ENCODE results near the gene ABCG4.

The ABCG4 gene

GRCh38 chr11:119144825-119145486 lies 3.9 kb upstream of the ABCG4 start:
- H3K4me3 ChIP-seq (ENCODE audit: low read length): no peak overlapping the region
- peaks cover 30% of the 10 kb centered on the region for H3K27me3 ChIP-seq (replicated peaks; ENCODE audit: control insufficient read depth, insufficient read depth, low read length)
- DNase-seq (ENCODE audit: low read depth): peak; percentile 86
- H3K36me3 ChIP-seq (ENCODE audit: control insufficient read depth, insufficient read depth, low read length, severe bottlenecking): no peaks in the 10 kb centered on the region
- peaks cover 3% of the 10 kb centered on the region for H3K4me1 ChIP-seq (ENCODE audit: control insufficient read depth, insufficient read depth, low read length)
- H3K9me3 ChIP-seq (ENCODE audit: control insufficient read depth, low read length): no peaks in the 10 kb centered on the region
- H3K9ac ChIP-seq (ENCODE audit: low read length): no peak overlapping the region

GRCh38 chr11:119145551-119145950 lies 3.3 kb upstream of the ABCG4 start:
- peaks cover 3% of the 10 kb centered on the region for H3K4me1 ChIP-seq (ENCODE audit: control insufficient read depth, insufficient read depth, low read length)
- H3K36me3 ChIP-seq (ENCODE audit: control insufficient read depth, insufficient read depth, low read length, severe bottlenecking): no peaks in the 10 kb centered on the region
- no peak for DNase-seq (ENCODE audit: low read depth)
- no peaks in the 10 kb centered on the region for H3K9me3 ChIP-seq (ENCODE audit: control insufficient read depth, low read length)
- no peak overlapping the region for H3K4me3 ChIP-seq (ENCODE audit: low read length)
- H3K9ac ChIP-seq (ENCODE audit: low read length): no peak overlapping the region
- peaks cover 36% of the 10 kb centered on the region for H3K27me3 ChIP-seq (replicated peaks; ENCODE audit: control insufficient read depth, insufficient read depth, low read length)

GRCh38 chr11:119147604-119148333 lies 1.1 kb upstream of the ABCG4 start:
- Histone ChIP-seq H3K4me1 (ENCODE audit: control insufficient read depth, insufficient read depth, low read length) (peaks cover 3% of the 10 kb centered on the region), H3K9me3 (ENCODE audit: control insufficient read depth, low read length) (no peaks in the 10 kb centered on the region), H3K9ac (ENCODE audit: low read length) (no peak overlapping the region), H3K36me3 (ENCODE audit: control insufficient read depth, insufficient read depth, low read length, severe bottlenecking) (no peaks in the 10 kb centered on the region), H3K4me3 (ENCODE audit: low read length) (no peak overlapping the region), H3K27me3 (replicated peaks; ENCODE audit: control insufficient read depth, insufficient read depth, low read length) (peaks cover 51% of the 10 kb centered on the region)
- no peak for DNase-seq (ENCODE audit: low read depth)

GRCh38 chr11:119148720-119149017 lies 183 bp upstream of the ABCG4 start:
- H3K9ac ChIP-seq (ENCODE audit: low read length): peak overlapping the region; percentile 45
- H3K4me3 ChIP-seq (ENCODE audit: low read length): peak overlapping the region; percentile 79
- peaks cover 3% of the 10 kb centered on the region for H3K4me1 ChIP-seq (ENCODE audit: control insufficient read depth, insufficient read depth, low read length)
- H3K36me3 ChIP-seq (ENCODE audit: control insufficient read depth, insufficient read depth, low read length, severe bottlenecking): no peaks in the 10 kb centered on the region
- no peak for DNase-seq (ENCODE audit: low read depth)
- no peaks in the 10 kb centered on the region for H3K9me3 ChIP-seq (ENCODE audit: control insufficient read depth, low read length)
- H3K27me3 ChIP-seq (replicated peaks; ENCODE audit: control insufficient read depth, insufficient read depth, low read length): peaks cover 59% of the 10 kb centered on the region

- peaks cover 69% of the 10 kb centered on the region for H3K27me3 ChIP-seq (replicated peaks; ENCODE audit: control insufficient read depth, insufficient read depth, low read length)
- no peak for DNase-seq (ENCODE audit: low read depth)
- H3K9me3 ChIP-seq (ENCODE audit: control insufficient read depth, low read length): no peaks in the 10 kb centered on the region
- H3K4me1 ChIP-seq (ENCODE audit: control insufficient read depth, insufficient read depth, low read length): peaks cover 3% of the 10 kb centered on the region
- no peaks in the 10 kb centered on the region for H3K36me3 ChIP-seq (ENCODE audit: control insufficient read depth, insufficient read depth, low read length, severe bottlenecking)
- H3K9ac ChIP-seq (ENCODE audit: low read length): no peak overlapping the region
- no peak overlapping the region for H3K4me3 ChIP-seq (ENCODE audit: low read length)
Measured at GRCh38 chr11:119149786-119150275, 979 bp downstream of the ABCG4 start.

- Histone ChIP-seq H3K9me3 (ENCODE audit: control insufficient read depth, low read length) (no peaks in the 10 kb centered on the region), H3K36me3 (ENCODE audit: control insufficient read depth, insufficient read depth, low read length, severe bottlenecking) (no peaks in the 10 kb centered on the region), H3K4me1 (ENCODE audit: control insufficient read depth, insufficient read depth, low read length) (peaks cover 3% of the 10 kb centered on the region), H3K4me3 (ENCODE audit: low read length) (no peak overlapping the region), H3K27me3 (replicated peaks; ENCODE audit: control insufficient read depth, insufficient read depth, low read length) (peaks cover 72% of the 10 kb centered on the region), H3K9ac (ENCODE audit: low read length) (no peak overlapping the region)
- no peak for DNase-seq (ENCODE audit: low read depth)
Measured at GRCh38 chr11:119152043-119152442, 3.2 kb downstream of the ABCG4 start.

GRCh38 chr11:119152604-119153003 lies 3.8 kb downstream of the ABCG4 start:
- DNase-seq (ENCODE audit: low read depth): no peak
- peaks cover 70% of the 10 kb centered on the region for H3K27me3 ChIP-seq (replicated peaks; ENCODE audit: control insufficient read depth, insufficient read depth, low read length)

GRCh38 chr11:119153049-119153818 lies 4.4 kb downstream of the ABCG4 start:
- Histone ChIP-seq H3K27me3 (replicated peaks; ENCODE audit: control insufficient read depth, insufficient read depth, low read length) (peaks cover 66% of the 10 kb centered on the region), H3K9me3 (ENCODE audit: control insufficient read depth, low read length) (no peaks in the 10 kb centered on the region), H3K36me3 (ENCODE audit: control insufficient read depth, insufficient read depth, low read length, severe bottlenecking) (no peaks in the 10 kb centered on the region), H3K9ac (ENCODE audit: low read length) (no peak overlapping the region), H3K4me3 (ENCODE audit: low read length) (no peak overlapping the region), H3K4me1 (ENCODE audit: control insufficient read depth, insufficient read depth, low read length) (peaks cover 3% of the 10 kb centered on the region)
- no peak for DNase-seq (ENCODE audit: low read depth)

More at GRCh38 chr11:119152604-119153003, 3.8 kb downstream of the ABCG4 start:
- Histone ChIP-seq H3K9ac (ENCODE audit: low read length) (no peak overlapping the region), H3K4me3 (ENCODE audit: low read length) (no peak overlapping the region), H3K4me1 (ENCODE audit: control insufficient read depth, insufficient read depth, low read length) (peaks cover 3% of the 10 kb centered on the region), H3K9me3 (ENCODE audit: control insufficient read depth, low read length) (no peaks in the 10 kb centered on the region), H3K36me3 (ENCODE audit: control insufficient read depth, insufficient read depth, low read length, severe bottlenecking) (no peaks in the 10 kb centered on the region)

GRCh38 chr11:119154178-119154577 lies 5.3 kb downstream of the ABCG4 start:
- H3K36me3 ChIP-seq (ENCODE audit: control insufficient read depth, insufficient read depth, low read length, severe bottlenecking): no peaks in the 10 kb centered on the region
- peaks cover 64% of the 10 kb centered on the region for H3K27me3 ChIP-seq (replicated peaks; ENCODE audit: control insufficient read depth, insufficient read depth, low read length)
- H3K4me1 ChIP-seq (ENCODE audit: control insufficient read depth, insufficient read depth, low read length): no peaks in the 10 kb centered on the region
- no peaks in the 10 kb centered on the region for H3K9me3 ChIP-seq (ENCODE audit: control insufficient read depth, low read length)
- no peak overlapping the region for H3K4me3 ChIP-seq (ENCODE audit: low read length)
- H3K9ac ChIP-seq (ENCODE audit: low read length): no peak overlapping the region
- no peak for DNase-seq (ENCODE audit: low read depth)

- peak; percentile 21 for DNase-seq (ENCODE audit: low read depth)
- no peak overlapping the region for H3K4me3 ChIP-seq (ENCODE audit: low read length)
- H3K36me3 ChIP-seq (ENCODE audit: control insufficient read depth, insufficient read depth, low read length, severe bottlenecking): no peaks in the 10 kb centered on the region
Measured at GRCh38 chr11:119155733-119156492, 7.1 kb downstream of the ABCG4 start.

GRCh38 chr11:119156496-119156895 lies 7.6 kb downstream of the ABCG4 start:
- Histone ChIP-seq H3K4me1 (ENCODE audit: control insufficient read depth, insufficient read depth, low read length) (no peaks in the 10 kb centered on the region), H3K4me3 (ENCODE audit: low read length) (no peak overlapping the region), H3K9ac (ENCODE audit: low read length) (no peak overlapping the region), H3K36me3 (ENCODE audit: control insufficient read depth, insufficient read depth, low read length, severe bottlenecking) (no peaks in the 10 kb centered on the region), H3K9me3 (ENCODE audit: control insufficient read depth, low read length) (no peaks in the 10 kb centered on the region), H3K27me3 (replicated peaks; ENCODE audit: control insufficient read depth, insufficient read depth, low read length) (peaks cover 59% of the 10 kb centered on the region)
- DNase-seq (ENCODE audit: low read depth): no peak

More at GRCh38 chr11:119155733-119156492, 7.1 kb downstream of the ABCG4 start:
- H3K27me3 ChIP-seq (replicated peaks; ENCODE audit: control insufficient read depth, insufficient read depth, low read length): peaks cover 57% of the 10 kb centered on the region
- no peak overlapping the region for H3K9ac ChIP-seq (ENCODE audit: low read length)
- no peaks in the 10 kb centered on the region for H3K9me3 ChIP-seq (ENCODE audit: control insufficient read depth, low read length)
- no peaks in the 10 kb centered on the region for H3K4me1 ChIP-seq (ENCODE audit: control insufficient read depth, insufficient read depth, low read length)
